Type B pancreatic cell (in vitro differentiated cells): Measurements from ENCODE around the gene KIRREL3. TPM values are rescaled to one million over a fixed set of nuclear protein-coding genes. Genes with fewer than 3 reads are reported as not detected.

Source experiments
- DNase-seq: peaks from one replicate; pipeline ENCODE4 v3.0.0; 2021; ENCODE audit warnings: mixed read lengths; ENCODE audit not compliant: unreplicated experiment; ENCODE audit errors: extremely low spot score
- H3K27ac Mint-ChIP-seq: 2 replicates; pipeline ENCODE4 v1.8.0; 2021; ENCODE audit warnings: mild to moderate bottlenecking, mixed read lengths
- H3K27me3 Mint-ChIP-seq: 2 replicates; pipeline ENCODE4 v1.8.0; 2021; ENCODE audit warnings: mixed read lengths
- H3K36me3 Mint-ChIP-seq: 2 replicates; pipeline ENCODE4 v1.8.0; 2021; ENCODE audit warnings: mixed read lengths
- H3K4me1 Mint-ChIP-seq: one replicate; pipeline ENCODE4 v1.8.0; 2021; ENCODE audit warnings: mixed read lengths; ENCODE audit not compliant: unreplicated experiment
- H3K4me3 Mint-ChIP-seq: 2 replicates; pipeline ENCODE4 v1.8.0; 2021; ENCODE audit warnings: mild to moderate bottlenecking, mixed read lengths
- H3K9me3 Mint-ChIP-seq: 2 replicates; pipeline ENCODE4 v1.8.0; 2021; ENCODE audit warnings: mixed read lengths
- CTCF ChIP-seq: fragments of 200-600 bp; sonication (generic); conservative IDR thresholded peaks from 2 replicates; pipeline ENCODE4 v1.5.0; 2021; ENCODE audit warnings: antibody characterized with exemption, mild to moderate bottlenecking
- total RNA-seq: library from RNA; stranded (reverse); gene quantifications from 2 replicates; pipeline ENCODE4 v1.2.1, GENCODE V29; 2021; ENCODE audit warnings: low replicate concordance

KIRREL3 gene
- total RNA-seq, 1 donor from 2014 or later: 4.1 TPM

GRCh38 chr11:126570489-126570888 lies 430.1 kb downstream of the KIRREL3 start:
- Mint-ChIP-seq H3K4me1 (peaks cover 4% of the 10 kb centered on the region), H3K4me3 (no peak overlapping the region), H3K27ac (no peak overlapping the region), H3K36me3 (no peaks in the 10 kb centered on the region), H3K27me3 (peaks cover 65% of the 10 kb centered on the region), H3K9me3 (no peaks in the 10 kb centered on the region)
- no peak for TF ChIP-seq CTCF
- no peak for DNase-seq

- no peak overlapping the region for H3K4me3 Mint-ChIP-seq
- peaks cover 81% of the 10 kb centered on the region for H3K27me3 Mint-ChIP-seq
- H3K27ac Mint-ChIP-seq: no peak overlapping the region
- DNase-seq: no peak
- no peaks in the 10 kb centered on the region for H3K9me3 Mint-ChIP-seq
- no peak for TF ChIP-seq CTCF
- no peaks in the 10 kb centered on the region for H3K36me3 Mint-ChIP-seq
- no peaks in the 10 kb centered on the region for H3K4me1 Mint-ChIP-seq
These were observed 433.2 kb downstream of the KIRREL3 start for GRCh38 chr11:126567419-126567818.

- Mint-ChIP-seq H3K27ac (no peak overlapping the region), H3K4me1 (no peaks in the 10 kb centered on the region), H3K27me3 (peaks cover 65% of the 10 kb centered on the region), H3K9me3 (peaks cover 6% of the 10 kb centered on the region), H3K36me3 (no peaks in the 10 kb centered on the region), H3K4me3 (no peak overlapping the region)
- TF ChIP-seq CTCF: no peak
- no peak for DNase-seq
These were observed 436.0 kb downstream of the KIRREL3 start for GRCh38 chr11:126564566-126564965.

- DNase-seq: no peak
- peaks cover 46% of the 10 kb centered on the region for H3K27me3 Mint-ChIP-seq
These were observed 439.2 kb downstream of the KIRREL3 start for GRCh38 chr11:126561327-126561893.

DNA sequence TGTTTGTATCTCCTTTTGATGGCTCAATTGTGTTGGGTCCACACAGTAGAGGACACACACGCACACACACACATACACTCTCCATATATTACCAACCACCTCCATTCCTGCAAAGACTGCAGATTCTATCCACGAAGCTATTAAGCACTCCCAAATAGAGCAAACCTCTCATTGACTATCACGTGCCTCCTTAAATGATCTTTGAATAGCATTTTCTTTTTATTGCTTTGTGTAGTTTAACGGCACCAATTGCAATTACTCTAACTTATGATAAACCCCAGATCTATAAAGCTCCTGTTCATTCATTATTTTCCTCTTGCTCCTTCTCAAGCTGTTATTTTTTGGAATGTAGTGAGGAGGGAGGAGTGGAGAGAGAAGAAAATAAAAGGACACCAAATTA lies 440.3 kb downstream of the KIRREL3 start:
- no peak for DNase-seq
- H3K9me3 Mint-ChIP-seq: peaks cover 6% of the 10 kb centered on the region
- no peak for TF ChIP-seq CTCF
- peaks cover 43% of the 10 kb centered on the region for H3K27me3 Mint-ChIP-seq
- H3K4me1 Mint-ChIP-seq: no peaks in the 10 kb centered on the region
- no peak overlapping the region for H3K27ac Mint-ChIP-seq
- no peak overlapping the region for H3K4me3 Mint-ChIP-seq
- H3K36me3 Mint-ChIP-seq: no peaks in the 10 kb centered on the region

More at GRCh38 chr11:126561327-126561893, 439.2 kb downstream of the KIRREL3 start:
- no peak overlapping the region for H3K27ac Mint-ChIP-seq
- H3K4me3 Mint-ChIP-seq: no peak overlapping the region
- TF ChIP-seq CTCF: no peak
- H3K36me3 Mint-ChIP-seq: no peaks in the 10 kb centered on the region
- H3K4me1 Mint-ChIP-seq: no peaks in the 10 kb centered on the region
- H3K9me3 Mint-ChIP-seq: peaks cover 6% of the 10 kb centered on the region
